GM23338 (cell line): ENCODE data around the gene COL16A1.

Experiments
- CTCF ChIP-seq, 2 experiments: fragments of 200-600 bp in 1 of 2; sonication (generic) in 1 of 2; conservative IDR thresholded peaks; 2 replicates each; pipeline versions ENCODE4 v1.5.1 to v1.6.1; 2016 to 2017; ENCODE audit warnings: antibody characterized with exemption in 2 of 2, low read depth in 2 of 2, mild to moderate bottlenecking in 2 of 2, moderate library complexity in 1 of 2
- EZH2 ChIP-seq: fragments of 200-600 bp; sonication (generic); IDR thresholded peaks from one replicate; pipeline ENCODE4 v1.8.0; 2017; ENCODE audit warnings: antibody characterized with exemption, mild to moderate bottlenecking, low read depth; ENCODE audit not compliant: unreplicated experiment
- EZH2phosphoT487 ChIP-seq: fragments of 200-600 bp; sonication (generic); IDR thresholded peaks from one replicate; pipeline ENCODE4 v1.8.1; 2018; ENCODE audit warnings: antibody characterized with exemption; ENCODE audit not compliant: unreplicated experiment
- JUNB ChIP-seq: IDR thresholded peaks from one replicate; pipeline ENCODE4 v1.6.1; 2016; ENCODE audit warnings: antibody characterized with exemption; ENCODE audit not compliant: unreplicated experiment
- POLR2AphosphoS5 ChIP-seq: IDR thresholded peaks from 2 replicates; pipeline ENCODE4 v1.6.1; 2016; ENCODE audit warnings: antibody characterized with exemption, low read depth
- REST ChIP-seq: IDR thresholded peaks from one replicate; pipeline ENCODE4 v1.6.1; 2018; ENCODE audit warnings: antibody characterized with exemption; ENCODE audit not compliant: unreplicated experiment
- STAT1 ChIP-seq: IDR thresholded peaks from one replicate; pipeline ENCODE4 v1.6.1; 2016; ENCODE audit warnings: antibody characterized with exemption; ENCODE audit not compliant: unreplicated experiment
- ZNF331 ChIP-seq: fragments of 250-450 bp; sonication (Bioruptor Pico); IDR thresholded peaks from 2 replicates; pipeline ENCODE4 v1.5.0; 2020; ENCODE audit warnings: low read depth, mild to moderate bottlenecking, moderate library complexity
- TF ChIP-seq, protein P1 (sequence below): IDR thresholded peaks from 2 replicates; pipeline ENCODE4 v1.6.1; 2016; ENCODE audit warnings: antibody characterized with exemption

- TF ChIP-seq POLR2AphosphoS5 = no peak
- TF ChIP-seq CTCF (conservative IDR thresholded peaks at IDR 0.05; ENCODE audit: low read depth in 2 of 2) = no peak
- no peak for TF ChIP-seq EZH2
- no peak for TF ChIP-seq REST
- TF ChIP-seq, protein P1, sequence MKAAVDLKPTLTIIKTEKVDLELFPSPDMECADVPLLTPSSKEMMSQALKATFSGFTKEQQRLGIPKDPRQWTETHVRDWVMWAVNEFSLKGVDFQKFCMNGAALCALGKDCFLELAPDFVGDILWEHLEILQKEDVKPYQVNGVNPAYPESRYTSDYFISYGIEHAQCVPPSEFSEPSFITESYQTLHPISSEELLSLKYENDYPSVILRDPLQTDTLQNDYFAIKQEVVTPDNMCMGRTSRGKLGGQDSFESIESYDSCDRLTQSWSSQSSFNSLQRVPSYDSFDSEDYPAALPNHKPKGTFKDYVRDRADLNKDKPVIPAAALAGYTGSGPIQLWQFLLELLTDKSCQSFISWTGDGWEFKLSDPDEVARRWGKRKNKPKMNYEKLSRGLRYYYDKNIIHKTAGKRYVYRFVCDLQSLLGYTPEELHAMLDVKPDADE = no peak
- no peak for TF ChIP-seq JUNB
- no peak for TF ChIP-seq STAT1
- no peak for TF ChIP-seq ZNF331
- TF ChIP-seq EZH2phosphoT487 = no peak
Observed at GRCh38 chr1:31697369-31697984, 6.3 kb downstream of the COL16A1 start.
